SU-DHL-6 (cell line): Measurements from ENCODE around the gene TELO2.

Experiments
- H2AFZ ChIP-seq: fragments of 200-600 bp; sonication (generic); 2 replicates; pipeline ENCODE4 v1.6.1; 2014; ENCODE audit warnings: low read depth, mild to moderate bottlenecking, moderate library complexity, mixed read lengths, antibody characterized with exemption, low read length; ENCODE audit not compliant: severe bottlenecking
- H3F3A ChIP-seq: fragments of 200-600 bp; shearing (Covaris generic); 2 replicates; pipeline ENCODE4 v1.6.0; 2016; ENCODE audit warnings: antibody characterized with exemption, mild to moderate bottlenecking; ENCODE audit not compliant: insufficient read depth
- H3K27ac ChIP-seq: fragments of 200-600 bp; sonication (generic); 2 replicates; pipeline ENCODE4 v1.5.1; 2016; ENCODE audit warnings: low read depth, mild to moderate bottlenecking, low read length, moderate library complexity, mixed read lengths
- H3K27me3 ChIP-seq: fragments of 200-600 bp; sonication (generic), shearing (Covaris generic); 2 replicates; pipeline ENCODE4 v1.6.0; 2014; ENCODE audit warnings: mild to moderate bottlenecking, low read length
- H3K36me3 ChIP-seq: fragments of 200-600 bp; sonication (generic); 2 replicates; pipeline ENCODE4 v1.6.1; 2014; ENCODE audit warnings: mild to moderate bottlenecking, low read length, mixed read lengths
- H3K4me2 ChIP-seq: fragments of 300-600, 200-600 bp; shearing (Covaris generic), sonication (generic); 2 replicates; pipeline ENCODE4 v1.6.0; 2014; ENCODE audit warnings: low read length, low read depth, mild to moderate bottlenecking; ENCODE audit not compliant: poor library complexity, severe bottlenecking
- H3K4me3 ChIP-seq: fragments of 200-600 bp; sonication (generic); 2 replicates; pipeline ENCODE4 v1.5.1; 2014; ENCODE audit warnings: antibody characterized with exemption, low read length, mild to moderate bottlenecking, mixed read lengths; ENCODE audit not compliant: insufficient read depth, poor library complexity, severe bottlenecking
- H3K79me2 ChIP-seq: fragments of 200-600 bp; sonication (generic); 2 replicates; pipeline ENCODE4 v1.6.1; 2014; ENCODE audit warnings: mild to moderate bottlenecking, low read length, moderate library complexity; ENCODE audit not compliant: insufficient read depth
- H3K9ac ChIP-seq: fragments of 200-600 bp; sonication (generic); 2 replicates; pipeline ENCODE4 v1.7.0; 2014; ENCODE audit warnings: mild to moderate bottlenecking, low read length
- H3K9me2 ChIP-seq: fragments of 200-600 bp; sonication (generic); replicated peaks from 2 replicates; pipeline ENCODE4 v1.6.1; 2014; ENCODE audit warnings: low read length; ENCODE audit not compliant: insufficient read depth
- H3K9me3 ChIP-seq: fragments of 200-600 bp; sonication (generic); 2 replicates; pipeline ENCODE4 v1.6.1; 2014; ENCODE audit warnings: low read length, mixed read lengths; ENCODE audit not compliant: insufficient read depth
- H4K20me1 ChIP-seq: fragments of 200-600 bp; sonication (generic); 2 replicates; pipeline ENCODE4 v1.6.1; 2014; ENCODE audit warnings: low read depth, mild to moderate bottlenecking, antibody characterized with exemption, low read length, moderate library complexity, mixed read lengths
- CTCF ChIP-seq: fragments of 200-600 bp; sonication (generic); IDR thresholded peaks from one replicate; pipeline ENCODE4 v1.5.1; 2017; ENCODE audit warnings: antibody characterized with exemption, mild to moderate bottlenecking, low read length, moderate library complexity; ENCODE audit not compliant: insufficient read depth, poor library complexity, severe bottlenecking
- EZH2phosphoT487 ChIP-seq: fragments of 200-600 bp; sonication (generic), shearing (Covaris generic); conservative IDR thresholded peaks from 2 replicates; pipeline ENCODE4 v1.6.1; 2018; ENCODE audit warnings: mild to moderate bottlenecking, antibody characterized with exemption, low read length, moderate library complexity, mixed read lengths

Gene TELO2

GRCh38 chr16:1532081-1532760 lies 39.1 kb downstream of the TELO2 start:
- no peak overlapping the region for H2AFZ ChIP-seq
- H3F3A ChIP-seq: no peaks in the 10 kb centered on the region
- H3K36me3 ChIP-seq: no peaks in the 10 kb centered on the region
- no peaks in the 10 kb centered on the region for H3K79me2 ChIP-seq
- H3K9me3 ChIP-seq: no peaks in the 10 kb centered on the region
- TF ChIP-seq EZH2phosphoT487 (no peak), CTCF (no peak)
- H3K27ac ChIP-seq: no peak overlapping the region
- no peak overlapping the region for H3K4me2 ChIP-seq
- no peaks in the 10 kb centered on the region for H3K9me2 ChIP-seq
- no peak overlapping the region for H3K4me3 ChIP-seq
- H4K20me1 ChIP-seq: no peaks in the 10 kb centered on the region
- H3K9ac ChIP-seq: no peak overlapping the region
- H3K27me3 ChIP-seq: no peaks in the 10 kb centered on the region

GRCh38 chr16:1532771-1533170 lies 39.6 kb downstream of the TELO2 start:
- Histone ChIP-seq H3K36me3 (no peaks in the 10 kb centered on the region), H4K20me1 (no peaks in the 10 kb centered on the region), H3K4me3 (no peak overlapping the region)

GRCh38 chr16:1533443-1533951 lies 40.3 kb downstream of the TELO2 start, which contains the start of gene TMEM204:
TMEM204 (plus strand) TSS chr16:1533666; CDS start chr16:1534276, 610 bp downstream.
- TF ChIP-seq CTCF (no peak), EZH2phosphoT487 (no peak)
- Histone ChIP-seq H3K27me3 (no peaks in the 10 kb centered on the region), H3K4me2 (no peak within 1 kb of the TSS), H3K9me3 (no peaks in the 10 kb centered on the region), H3F3A (no peaks in the 10 kb centered on the region), H4K20me1 (no peaks in the 10 kb centered on the region), H3K79me2 (no peaks in the 10 kb centered on the region), H3K9ac (no peak within 1 kb of the TSS), H3K9me2 (no peaks in the 10 kb centered on the region), H3K4me3 (no peak within 1 kb of the TSS), H2AFZ (no peak within 1 kb of the TSS), H3K27ac (no peak within 1 kb of the TSS), H3K36me3 (no peaks in the 10 kb centered on the region)

More at GRCh38 chr16:1532771-1533170, 39.6 kb downstream of the TELO2 start:
- H3K79me2 ChIP-seq: no peaks in the 10 kb centered on the region
- no peaks in the 10 kb centered on the region for H3K9me3 ChIP-seq
- H3K27ac ChIP-seq: no peak overlapping the region
- H3K4me2 ChIP-seq: no peak overlapping the region
- H3K27me3 ChIP-seq: no peaks in the 10 kb centered on the region
- no peaks in the 10 kb centered on the region for H3F3A ChIP-seq
- H3K9ac ChIP-seq: no peak overlapping the region
- H3K9me2 ChIP-seq: no peaks in the 10 kb centered on the region
- no peak overlapping the region for H2AFZ ChIP-seq
- no peak for TF ChIP-seq EZH2phosphoT487
- no peak for TF ChIP-seq CTCF
